ENCODE measurements around the gene FAM25A. TPM values are rescaled to one million over a fixed set of nuclear protein-coding genes. Genes with fewer than 3 reads are reported as not detected.

FAM25A gene
- total RNA-seq, 1 experiment from 2014 or later: not detected

GRCh38 chr10:87045434-87045938 is 25.4 kb downstream of the FAM25A start:
- DNase-seq (ENCODE audit: low read depth, low spot score): no peak
- no peaks in the 10 kb centered on the region for H3K9me3 ChIP-seq (ENCODE audit: control insufficient read depth, insufficient read depth, low read depth, low read length)
- H3K27ac ChIP-seq (ENCODE audit: low read length): no peak overlapping the region
- no peak for ATAC-seq
- no peaks in the 10 kb centered on the region for H3K4me1 ChIP-seq (ENCODE audit: control insufficient read depth, insufficient read depth, low read length)
- BruUV-seq (replicated peaks): no TSS peak
- in situ Hi-C loops (cut with HindIII; ENCODE audit: low pct_unique_long_range_greater_than_20kb, low sequenced_read_pairs): no loop called here
- no peaks in the 10 kb centered on the region for H3K36me3 ChIP-seq (ENCODE audit: control insufficient read depth, insufficient read depth, low read length)
- CTCF ChIA-PET: no interaction called here
- H3K4me3 ChIP-seq (ENCODE audit: low read depth in 2 of 2, low read length in 2 of 2): no peak overlapping the region
- intact Hi-C loops (cut with micrococcal nuclease; ENCODE audit: unreplicated experiment): no loop called here
- H3K27me3 ChIP-seq (ENCODE audit: control insufficient read depth, insufficient read depth, low read length): no peaks in the 10 kb centered on the region
- POLR2A ChIA-PET: interaction anchor here (0.7 kb wide), 1 partner anchor 630 kb away, joined by 3 read pairs; no protein-coding TSS in a partner anchor
- TF ChIP-seq CTCF (IDR thresholded peaks at IDR 0.05) (no peak), POLR2AphosphoS5 (IDR thresholded peaks at IDR 0.05; ENCODE audit: low read depth, low read length) (no peak), SIN3A (IDR thresholded peaks at IDR 0.05; ENCODE audit: borderline replicate concordance, insufficient read depth, low read depth, low read length) (no peak)

- ATAC-seq (no peak), DNase-seq (ENCODE audit: low read depth, low spot score) (no peak)
- Histone ChIP-seq H3K9me3 (ENCODE audit: control insufficient read depth, insufficient read depth, low read depth, low read length) (no peaks in the 10 kb centered on the region), H3K27ac (ENCODE audit: low read length) (no peak overlapping the region), H3K4me3 (ENCODE audit: low read depth in 2 of 2, low read length in 2 of 2) (no peak overlapping the region), H3K36me3 (ENCODE audit: control insufficient read depth, insufficient read depth, low read length) (peaks cover 16% of the 10 kb centered on the region), H3K27me3 (ENCODE audit: control insufficient read depth, insufficient read depth, low read length) (no peaks in the 10 kb centered on the region), H3K4me1 (ENCODE audit: control insufficient read depth, insufficient read depth, low read length) (no peaks in the 10 kb centered on the region)
- no TSS peak for BruUV-seq (replicated peaks)
- in situ Hi-C loops (cut with HindIII; ENCODE audit: low pct_unique_long_range_greater_than_20kb, low sequenced_read_pairs) (no loop called here), intact Hi-C loops (cut with micrococcal nuclease; ENCODE audit: unreplicated experiment) (no loop called here)
- TF ChIP-seq REST (IDR thresholded peaks at IDR 0.05; ENCODE audit: insufficient read depth in 1 of 2, low read depth in 2 of 2, low read length in 1 of 2) (no peak), TCF7L2 (IDR thresholded peaks at IDR 0.05; ENCODE audit: low read depth, low read length) (no peak), CTCF (IDR thresholded peaks at IDR 0.05) (no peak), POLR2AphosphoS5 (IDR thresholded peaks at IDR 0.05; ENCODE audit: low read depth, low read length) (no peak), SIN3A (IDR thresholded peaks at IDR 0.05; ENCODE audit: borderline replicate concordance, insufficient read depth, low read depth, low read length) (no peak)
- ChIA-PET POLR2A (no interaction called here), CTCF (interaction anchor here (0.5 kb wide), 1 partner anchor 21 kb away, joined by 4 read pairs; no protein-coding TSS in a partner anchor)
Measured at GRCh38 chr10:87053111-87053510, 33.0 kb downstream of the FAM25A start.
